Upper lobe of left lung (tissue), 6 donors: Measurements from ENCODE around the gene BMS1. TPM values are rescaled to one million over a fixed set of nuclear protein-coding genes. Genes with fewer than 3 reads are reported as not detected.
A peak's percentile ranks its signal among the peaks of the same experiment; 100 is the strongest.

Source experiments
- ATAC-seq, 2 donors: fragments of 200-7000 bp; cut with Tn5 transposase; one replicate each; pipeline ENCODE4 v1.9.1; 2022; ENCODE audit warnings: mild to moderate bottlenecking in 2 of 2, moderate library complexity in 2 of 2; ENCODE audit not compliant: low FRiP score in 2 of 2
- DNase-seq, 2 donors: peaks; one replicate each; pipeline ENCODE4 v3.0.0-alpha.2; 2019 to 2020
- H3K27ac ChIP-seq, 4 donors: fragments of 200-600 bp; sonication (generic); one replicate each; pipeline ENCODE4 v1.5.1; 2016 to 2019
- H3K27me3 ChIP-seq, 4 donors: fragments of 200-600 bp; sonication (generic); one replicate each; pipeline ENCODE4 v1.5.1; 2017 to 2019
- H3K36me3 ChIP-seq, 4 donors: fragments of 200-600 bp; sonication (generic); one replicate each; pipeline ENCODE4 v1.5.1; 2016 to 2019
- H3K4me1 ChIP-seq, 4 donors: fragments of 200-600 bp; sonication (generic); one replicate each; pipeline ENCODE4 v1.5.1; 2018 to 2019
- H3K4me3 ChIP-seq, 4 donors: fragments of 200-600 bp; sonication (generic); one replicate each; pipeline ENCODE4 v1.5.1; 2017 to 2019; ENCODE audit warnings: mild to moderate bottlenecking in 2 of 4, moderate library complexity in 1 of 4
- H3K9me3 ChIP-seq, 4 donors: fragments of 200-600 bp; sonication (generic); one replicate each; pipeline ENCODE4 v1.5.1; 2018 to 2019
- CTCF ChIP-seq, 6 experiments: fragments of 450-650 bp in 4 of 6; fragments of 200-600 bp in 2 of 6; sonication (generic) in 2 of 6; IDR thresholded peaks; one replicate each; pipeline ENCODE4 v1.5.1; 2016 to 2019; ENCODE audit warnings: antibody characterized with exemption in 6 of 6
- EP300 ChIP-seq, 4 donors: sonication (generic); formaldehyde crosslinking; IDR thresholded peaks; one replicate each; pipeline ENCODE4 v1.5.1; 2017; ENCODE audit warnings: antibody characterized with exemption in 4 of 4, control low read depth in 2 of 4
- POLR2A ChIP-seq, 4 donors: fragments of 450-650 bp; IDR thresholded peaks; one replicate each; pipeline ENCODE4 v1.5.1; 2016 to 2017; ENCODE audit warnings: antibody characterized with exemption in 4 of 4, mild to moderate bottlenecking in 2 of 4
- POLR2AphosphoS5 ChIP-seq, 2 donors: sonication (generic); formaldehyde crosslinking; IDR thresholded peaks; one replicate each; pipeline ENCODE4 v1.5.1; 2017; ENCODE audit warnings: antibody characterized with exemption in 2 of 2
- WGBS, 2 donors: methylation state at CpG; one replicate each; pipeline ENCODE4 v1.1.5; 2017 to 2018; 5-methylcytosine and 5-hydroxymethylcytosine counted together
- total RNA-seq, 6 donors: library from RNA; depleted of rRNA in 4 of 6; stranded (reverse); fragments of >200 nt in 4 of 6; gene quantifications; one replicate each; pipeline versions ENCODE4 v1.1.0 to v1.2.1, GENCODE V29; 2016 to 2021
- donor health status: DM: no; HTN: no; CAD: no; lungs with moderate emphysema.
- donor health status: DM: no; HTN: yes; CAD: no; lungs with severe emphysema.

Gene BMS1
- total RNA-seq, 6 donors from 2014 or later = 8.1 to 19.3 (median 14.3) TPM

- WGBS, 2 donors = 92 to 93% methylated on average over 10 to 12 of the region's 12 CpGs
- peak in 1 of 2 donors; percentile 68 for DNase-seq
- TF ChIP-seq POLR2A (IDR thresholded peaks at IDR 0.05) (no peak), EP300 (IDR thresholded peaks at IDR 0.05) (no peak), CTCF (IDR thresholded peaks at IDR 0.05) (no peak), POLR2AphosphoS5 (IDR thresholded peaks at IDR 0.05) (no peak)
- H3K27ac ChIP-seq = no peak overlapping the region
- no peaks in the 10 kb centered on the region for H3K36me3 ChIP-seq
- H3K27me3 ChIP-seq = no peaks in the 10 kb centered on the region
- H3K4me1 ChIP-seq = no peaks in the 10 kb centered on the region
- peaks cover 0 to 8% (median 2%) of the 10 kb centered on the region in 4 donors for H3K9me3 ChIP-seq
- no peak overlapping the region for H3K4me3 ChIP-seq
- ATAC-seq = no peak
These were observed 12.9 kb upstream of the BMS1 start for GRCh38 chr10:42769673-42770072.

GRCh38 chr10:42776681-42777080 is 5.9 kb upstream of the BMS1 start:
- Histone ChIP-seq H3K4me1 (peaks cover 0 to 3% (median 1%) of the 10 kb centered on the region in 4 donors), H3K9me3 (peaks cover 0 to 3% (median 1%) of the 10 kb centered on the region in 4 donors), H3K27me3 (no peaks in the 10 kb centered on the region), H3K4me3 (no peak overlapping the region), H3K36me3 (no peaks in the 10 kb centered on the region), H3K27ac (no peak overlapping the region)
- DNase-seq = no peak
- ATAC-seq = no peak
- 44 to 59% methylated on average over 1 of the region's 1 CpG for WGBS, 2 donors
- TF ChIP-seq EP300 (IDR thresholded peaks at IDR 0.05) (no peak), POLR2AphosphoS5 (IDR thresholded peaks at IDR 0.05) (no peak), POLR2A (IDR thresholded peaks at IDR 0.05) (no peak), CTCF (IDR thresholded peaks at IDR 0.05) (no peak)

GRCh38 chr10:42780456-42780855 is 2.1 kb upstream of the BMS1 start:
- Histone ChIP-seq H3K27ac (no peak overlapping the region), H3K4me3 (no peak overlapping the region), H3K36me3 (peaks cover 0 to 13% (median 7%) of the 10 kb centered on the region in 4 donors), H3K27me3 (no peaks in the 10 kb centered on the region), H3K9me3 (no peaks in the 10 kb centered on the region), H3K4me1 (peaks cover 14 to 21% (median 16%) of the 10 kb centered on the region in 4 donors)
- DNase-seq = no peak
- WGBS, 2 donors = 89% methylated on average over 4 of the region's 4 CpGs
- no peak for ATAC-seq
- no peak for TF ChIP-seq POLR2AphosphoS5 (IDR thresholded peaks at IDR 0.05)
- TF ChIP-seq POLR2A (IDR thresholded peaks at IDR 0.05) = no peak
- no peak for TF ChIP-seq EP300 (IDR thresholded peaks at IDR 0.05)
- TF ChIP-seq CTCF (IDR thresholded peaks at IDR 0.05) = no peak

- Histone ChIP-seq H3K9me3 (no peaks in the 10 kb centered on the region), H3K4me1 (peaks cover 14 to 21% (median 16%) of the 10 kb centered on the region in 4 donors), H3K4me3 (peak overlapping the region; percentile 61 to 87 (median 80)), H3K27me3 (no peaks in the 10 kb centered on the region), H3K27ac (peak overlapping the region; percentile 89 to 95 (median 94)), H3K36me3 (peaks cover 7 to 29% (median 19%) of the 10 kb centered on the region in 4 donors)
- DNase-seq (no peak), ATAC-seq (peak in 1 of 2 donors; percentile 30)
- 35 to 36% methylated on average over 17 to 18 of the region's 18 CpGs for WGBS, 2 donors
- TF ChIP-seq EP300 (IDR thresholded peaks at IDR 0.05) (no peak), POLR2A (IDR thresholded peaks at IDR 0.05) (no peak), CTCF (IDR thresholded peaks at IDR 0.05) (no peak), POLR2AphosphoS5 (IDR thresholded peaks at IDR 0.05) (no peak)
These were observed 626 bp upstream of the BMS1 start for GRCh38 chr10:42781893-42782445.

GRCh38 chr10:42783181-42783549 is 570 bp downstream of the BMS1 start:
- WGBS, 2 donors = 0 to 1% methylated on average over 11 of the region's 11 CpGs
- Histone ChIP-seq H3K36me3 (peaks cover 11 to 41% (median 26%) of the 10 kb centered on the region in 4 donors), H3K4me3 (peak overlapping the region; percentile 60 to 87 (median 80)), H3K4me1 (peaks cover 14 to 21% (median 16%) of the 10 kb centered on the region in 4 donors), H3K9me3 (no peaks in the 10 kb centered on the region), H3K27ac (peak overlapping the region; percentile 89 to 95 (median 94)), H3K27me3 (no peaks in the 10 kb centered on the region)
- ATAC-seq (no peak), DNase-seq (peak in 1 of 2 donors; percentile 33)
- TF ChIP-seq POLR2AphosphoS5 (IDR thresholded peaks at IDR 0.05) = peak in 1 of 2 donors; percentile 45
- TF ChIP-seq EP300 (IDR thresholded peaks at IDR 0.05) = no peak
